Testis (tissue), 2 donors: ENCODE data around the gene RTN4RL1.

ENCODE experiments used
- POLR2A ChIP-seq: fragments of 450-650 bp; IDR thresholded peaks from one replicate; pipeline ENCODE4 v1.6.1; 2017; ENCODE audit warnings: antibody characterized with exemption, mild to moderate bottlenecking, moderate library complexity
- TF ChIP-seq, protein P1 (sequence below), 3 experiments: fragments of 450-650 bp in 2 of 3; fragments of 200-600 bp in 1 of 3; sonication (generic) in 1 of 3; IDR thresholded peaks; one replicate each; pipeline ENCODE4 v1.5.1; 2016 to 2019; ENCODE audit warnings: antibody characterized with exemption in 3 of 3, mild to moderate bottlenecking in 2 of 3, moderate library complexity in 1 of 3

DNA sequence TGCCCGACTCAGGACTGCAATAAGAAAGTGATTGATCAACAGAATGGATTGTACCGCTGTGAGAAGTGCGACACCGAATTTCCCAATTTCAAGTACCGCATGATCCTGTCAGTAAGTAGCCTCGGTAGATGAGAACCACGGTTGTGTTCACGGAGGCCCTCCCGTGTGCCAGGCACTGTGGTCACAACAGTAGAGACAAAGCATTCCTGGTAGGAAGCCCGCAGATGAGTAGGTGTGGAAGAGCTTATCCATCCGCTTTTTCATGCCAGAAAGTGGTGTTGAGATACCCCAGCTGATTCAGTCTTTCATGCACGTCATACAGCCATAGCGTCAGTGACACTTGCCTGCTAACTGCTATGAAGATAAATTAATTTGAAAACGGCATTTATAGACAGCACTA lies 136.4 kb downstream of the RTN4RL1 start:
- TF ChIP-seq, protein P1, sequence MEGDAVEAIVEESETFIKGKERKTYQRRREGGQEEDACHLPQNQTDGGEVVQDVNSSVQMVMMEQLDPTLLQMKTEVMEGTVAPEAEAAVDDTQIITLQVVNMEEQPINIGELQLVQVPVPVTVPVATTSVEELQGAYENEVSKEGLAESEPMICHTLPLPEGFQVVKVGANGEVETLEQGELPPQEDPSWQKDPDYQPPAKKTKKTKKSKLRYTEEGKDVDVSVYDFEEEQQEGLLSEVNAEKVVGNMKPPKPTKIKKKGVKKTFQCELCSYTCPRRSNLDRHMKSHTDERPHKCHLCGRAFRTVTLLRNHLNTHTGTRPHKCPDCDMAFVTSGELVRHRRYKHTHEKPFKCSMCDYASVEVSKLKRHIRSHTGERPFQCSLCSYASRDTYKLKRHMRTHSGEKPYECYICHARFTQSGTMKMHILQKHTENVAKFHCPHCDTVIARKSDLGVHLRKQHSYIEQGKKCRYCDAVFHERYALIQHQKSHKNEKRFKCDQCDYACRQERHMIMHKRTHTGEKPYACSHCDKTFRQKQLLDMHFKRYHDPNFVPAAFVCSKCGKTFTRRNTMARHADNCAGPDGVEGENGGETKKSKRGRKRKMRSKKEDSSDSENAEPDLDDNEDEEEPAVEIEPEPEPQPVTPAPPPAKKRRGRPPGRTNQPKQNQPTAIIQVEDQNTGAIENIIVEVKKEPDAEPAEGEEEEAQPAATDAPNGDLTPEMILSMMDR (IDR thresholded peaks at IDR 0.05): no peak
- TF ChIP-seq POLR2A: no peak
